ENCODE measurements around the gene TBC1D22B. TPM values are rescaled to one million over a fixed set of nuclear protein-coding genes. Genes with fewer than 3 reads are reported as not detected.

Gene TBC1D22B
- total and polyA plus RNA-seq, 2 of the 13 experiments (the other 11 are each of a cell fraction or from before 2014, with no cell fraction given): 9.7 to 12.9 TPM

GRCh38 chr6:37244430-37245310 is 12.9 kb upstream of the TBC1D22B start (continued):
- TF ChIP-seq PRMT3 (CRISPR knock-in tag; IDR thresholded peaks at IDR 0.05; ENCODE audit: borderline replicate concordance, low read depth) (0 out of 2 replicates have a peak, but pooled peaks have one; percentile 70), PHF8 (CRISPR knock-in tag; IDR thresholded peaks at IDR 0.05) (no peak; the same call in 1 of the 2 replicates), SMYD3 (CRISPR knock-in tag; IDR thresholded peaks at IDR 0.05) (0 out of 2 replicates have a peak, but pooled peaks have one; percentile 72), PHF21A (CRISPR knock-in tag; IDR thresholded peaks at IDR 0.05) (0 out of 2 replicates have a peak, but pooled peaks have one; percentile 30), HNF1B (CRISPR knock-in tag; IDR thresholded peaks at IDR 0.05) (peak; percentile 76), ZBTB43 (CRISPR knock-in tag; conservative IDR thresholded peaks at IDR 0.05) (peak; percentile 78), HMG20B (CRISPR knock-in tag; conservative IDR thresholded peaks at IDR 0.05) (0 out of 2 replicates have a peak, but pooled peaks have one; percentile 33), FOXK1 (CRISPR knock-in tag; IDR thresholded peaks at IDR 0.05; ENCODE audit: borderline replicate concordance, low read depth) (peak; percentile 64; the same call in 1 of the 2 replicates), KDM6A (CRISPR knock-in tag; IDR thresholded peaks at IDR 0.05; ENCODE audit: low read depth) (no peak), GABPA (IDR thresholded peaks at IDR 0.05; ENCODE audit: low read depth, low read length) (no peak), GABPA (CRISPR knock-in tag; IDR thresholded peaks at IDR 0.05; ENCODE audit: low read depth) (no peak), ZFP1 (CRISPR knock-in tag; IDR thresholded peaks at IDR 0.05) (no peak), RFX1 (IDR thresholded peaks at IDR 0.05) (peak; percentile 70; the same call in 1 of the 2 replicates), ZNF749 (CRISPR knock-in tag; IDR thresholded peaks at IDR 0.05; ENCODE audit: borderline replicate concordance) (0 out of 2 replicates have a peak, but pooled peaks have one; percentile 43), RNF2 (conservative IDR thresholded peaks at IDR 0.05; ENCODE audit: low read depth) (peak; percentile 84), DZIP1 (CRISPR knock-in tag; IDR thresholded peaks at IDR 0.05) (peak; percentile 84), EED (CRISPR knock-in tag; IDR thresholded peaks at IDR 0.05) (0 out of 2 replicates have a peak, but pooled peaks have one; percentile 22), NONO (IDR thresholded peaks at IDR 0.05) (no peak), NONO (CRISPR knock-in tag; conservative IDR thresholded peaks at IDR 0.05) (no peak; the same call in 1 of the 2 replicates), ZNF556 (CRISPR knock-in tag; IDR thresholded peaks at IDR 0.05; ENCODE audit: borderline replicate concordance) (peak; percentile 49; the same call in 1 of the 2 replicates), ZNF577 (CRISPR knock-in tag; IDR thresholded peaks at IDR 0.05; ENCODE audit: borderline replicate concordance, low read depth) (0 out of 2 replicates have a peak, but pooled peaks have one; percentile 51), DRAP1 (CRISPR knock-in tag; IDR thresholded peaks at IDR 0.05) (peak; percentile 50; the same call in 1 of the 2 replicates), ARID2 (CRISPR knock-in tag; IDR thresholded peaks at IDR 0.05; ENCODE audit: borderline replicate concordance) (peak; percentile 93; the same call in 1 of the 2 replicates), MED8 (CRISPR knock-in tag; IDR thresholded peaks at IDR 0.05; ENCODE audit: insufficient replicate concordance) (peak; percentile 58)

Data from HepG2 (cell line).